T-helper 1 cell treated with Interleukin-12 subunit alpha and Interleukin-12 subunit beta and Interleukin-4 antibody, amounts not matched to agents 30 ng/mL and 1 ng/mL, for 36 hours (primary cell): Measurements from ENCODE around the gene COX18. TPM values are rescaled to one million over a fixed set of nuclear protein-coding genes. Genes with fewer than 3 reads are reported as not detected.

Experiments
- total RNA-seq: library from RNA; stranded (reverse); gene quantifications from 2 replicates; pipeline ENCODE4 v1.2.3, GENCODE V29; 2022

COX18 gene
- total RNA-seq, 1 donor from 2014 or later: 17.7 TPM

Other genes starting within 250 kb of the COX18 start
- gene ANKRD17, start 189.1 kb upstream of the COX18 start, total RNA-seq: 63.9 and 65.0 TPM in 2 replicates